GM10248 (cell line): ENCODE data around the gene KIF19.

ENCODE experiments used
- CTCF ChIA-PET: fragments of 300-600 bp; sonication (Branson Sonifier 250); formaldehyde crosslinking; extraction: SDS; loops from one replicate; lab custom pipeline; 2021; ENCODE audit warnings: antibody characterized with exemption; lab: Yijun Ruan, JAX
- POLR2A ChIA-PET: fragments of 350-650 bp; sonication (Branson Sonifier 250); formaldehyde crosslinking; extraction: SDS; loops from one replicate; lab custom pipeline; 2020; ENCODE audit warnings: antibody characterized with exemption; lab: Yijun Ruan, JAX
- DNase-seq: peaks from one replicate; pipeline ENCODE4 v3.0.0; 2012; ENCODE audit errors: extremely low spot score
- TF ChIP-seq, protein P1 (sequence below): IDR thresholded peaks from 2 replicates; pipeline ENCODE4 v1.5.1; 2012; ENCODE audit warnings: mild to moderate bottlenecking, low read depth; ENCODE audit errors: extremely low read depth, missing control alignments, control extremely low read depth

KIF19 gene

DNA sequence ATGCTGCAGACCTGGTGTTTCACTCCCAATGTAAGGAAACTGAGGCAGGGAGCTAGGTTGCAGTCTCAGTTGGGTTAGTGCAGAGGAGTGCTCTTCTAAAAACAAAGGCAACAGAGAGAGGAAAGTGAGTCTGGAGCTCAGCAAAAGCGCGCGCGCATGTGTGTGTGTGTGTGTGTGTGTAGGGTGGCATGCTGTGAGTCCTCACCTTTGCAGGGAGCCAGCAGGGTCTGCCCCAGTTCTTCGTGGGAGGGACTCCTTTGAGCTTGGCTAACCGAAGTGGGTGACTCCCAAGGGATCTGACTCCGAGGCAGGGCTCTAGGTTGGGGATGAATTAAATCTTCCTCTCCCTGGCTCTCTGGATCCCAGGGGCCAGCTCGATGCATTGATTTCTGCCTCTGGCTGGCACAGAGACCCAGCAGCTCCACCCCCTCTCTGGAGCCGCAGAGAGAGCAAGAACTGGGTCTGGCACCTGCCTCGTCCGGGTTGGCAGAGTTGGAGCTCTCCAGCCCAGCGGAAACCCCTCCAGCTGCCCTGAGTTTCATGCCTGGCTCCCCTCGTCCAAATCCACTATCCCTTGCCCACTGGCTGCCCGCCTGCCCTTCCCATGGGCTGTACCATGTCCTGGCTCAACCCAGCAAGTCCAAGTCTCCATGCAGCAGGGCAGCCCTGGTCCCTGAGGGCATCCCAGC lies 36.9 kb downstream of the KIF19 start:
- no peak for DNase-seq
- CTCF ChIA-PET, result interaction anchor here (0.9 to 6.2 kb wide), 18 partner anchors 10 to 933 kb away, joined by 3 to 50 read pairs (median 3); partner anchors contain the start of genes RAB37, RPL38 and TTYH2
- POLR2A ChIA-PET, result no interaction called here
- TF ChIP-seq, protein P1, sequence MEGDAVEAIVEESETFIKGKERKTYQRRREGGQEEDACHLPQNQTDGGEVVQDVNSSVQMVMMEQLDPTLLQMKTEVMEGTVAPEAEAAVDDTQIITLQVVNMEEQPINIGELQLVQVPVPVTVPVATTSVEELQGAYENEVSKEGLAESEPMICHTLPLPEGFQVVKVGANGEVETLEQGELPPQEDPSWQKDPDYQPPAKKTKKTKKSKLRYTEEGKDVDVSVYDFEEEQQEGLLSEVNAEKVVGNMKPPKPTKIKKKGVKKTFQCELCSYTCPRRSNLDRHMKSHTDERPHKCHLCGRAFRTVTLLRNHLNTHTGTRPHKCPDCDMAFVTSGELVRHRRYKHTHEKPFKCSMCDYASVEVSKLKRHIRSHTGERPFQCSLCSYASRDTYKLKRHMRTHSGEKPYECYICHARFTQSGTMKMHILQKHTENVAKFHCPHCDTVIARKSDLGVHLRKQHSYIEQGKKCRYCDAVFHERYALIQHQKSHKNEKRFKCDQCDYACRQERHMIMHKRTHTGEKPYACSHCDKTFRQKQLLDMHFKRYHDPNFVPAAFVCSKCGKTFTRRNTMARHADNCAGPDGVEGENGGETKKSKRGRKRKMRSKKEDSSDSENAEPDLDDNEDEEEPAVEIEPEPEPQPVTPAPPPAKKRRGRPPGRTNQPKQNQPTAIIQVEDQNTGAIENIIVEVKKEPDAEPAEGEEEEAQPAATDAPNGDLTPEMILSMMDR, result no peak

DNA sequence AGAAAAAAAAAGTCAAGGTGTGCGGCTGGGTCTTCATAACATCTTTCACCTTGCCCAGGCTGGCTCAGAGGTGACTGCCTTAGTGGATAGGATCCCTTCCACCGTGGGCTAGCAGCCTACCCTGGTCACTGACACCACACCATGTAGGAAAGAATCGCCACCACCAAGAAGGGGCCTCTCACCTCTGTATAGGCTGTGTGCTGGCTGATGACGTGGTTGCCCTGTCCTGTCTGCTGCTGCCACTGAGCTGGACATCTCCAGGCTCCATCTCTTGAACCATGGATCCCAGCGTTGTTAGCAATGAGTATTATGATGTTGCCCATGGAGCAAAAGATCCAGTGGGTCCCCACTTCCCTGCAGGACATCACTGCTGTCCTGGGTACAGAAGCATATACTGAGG lies 41.2 kb downstream of the KIF19 start, which contains the start of gene GPR142:
Gene GPR142 (plus strand): TSS at position 301 of the 400 bp plus-strand sequence. CDS start 2,035 bp downstream, outside the sequence.
- ChIA-PET CTCF (interaction anchor here (0.7 to 5.6 kb wide), 51 partner anchors 8 to 369 kb away, joined by 3 to 77 read pairs (median 5); partner anchors contain the start of genes CD300A, CD300LB, RAB37 and TTYH2), POLR2A (no interaction called here)
- TF ChIP-seq, protein P1, result no peak
- DNase-seq, result no peak

DNA sequence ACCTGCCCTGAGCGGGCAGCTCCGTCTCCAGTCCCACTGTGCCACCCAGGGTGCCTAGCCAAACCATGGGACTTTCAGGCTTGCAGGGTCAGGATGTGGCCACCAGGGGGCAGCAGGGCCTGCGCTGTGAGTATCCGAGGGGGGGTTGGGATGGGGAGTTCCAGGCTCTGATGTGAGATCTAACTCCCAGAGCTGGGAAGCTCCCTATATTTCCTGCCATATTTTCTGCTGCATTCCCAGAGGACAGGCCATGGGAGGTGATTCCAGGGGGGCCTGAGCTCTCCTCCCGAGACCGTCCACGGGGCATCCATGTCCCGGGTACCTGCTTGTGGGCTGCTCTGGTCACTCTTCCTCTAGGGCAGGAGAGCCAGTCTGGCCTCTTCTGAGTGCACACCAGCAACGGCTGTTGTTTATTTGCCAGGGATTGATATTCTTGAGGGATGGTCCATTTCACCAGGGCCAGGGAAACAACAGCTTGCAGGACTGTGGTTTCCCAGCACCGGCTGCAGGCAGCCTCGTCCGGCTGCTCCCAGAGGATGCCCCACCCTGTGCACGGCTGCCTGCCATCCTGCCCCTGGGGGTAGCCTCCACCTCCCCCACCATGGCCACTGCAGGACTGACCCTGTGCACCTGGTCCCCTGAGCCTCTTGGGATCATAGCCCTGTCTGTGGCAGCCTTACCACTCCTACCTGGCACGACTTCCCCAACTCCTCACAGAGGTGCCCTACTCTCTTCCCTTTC lies 42.5 kb downstream of the KIF19 start:
- ChIA-PET CTCF (interaction anchor here (0.7 to 5.6 kb wide), 71 partner anchors 9 to 401 kb away, joined by 3 to 77 read pairs (median 4); partner anchors contain the start of genes CD300A, CD300LB, RAB37 and TTYH2), POLR2A (no interaction called here)
- TF ChIP-seq, protein P1, result peak; percentile 99
- DNase-seq, result peak; percentile 87

DNA sequence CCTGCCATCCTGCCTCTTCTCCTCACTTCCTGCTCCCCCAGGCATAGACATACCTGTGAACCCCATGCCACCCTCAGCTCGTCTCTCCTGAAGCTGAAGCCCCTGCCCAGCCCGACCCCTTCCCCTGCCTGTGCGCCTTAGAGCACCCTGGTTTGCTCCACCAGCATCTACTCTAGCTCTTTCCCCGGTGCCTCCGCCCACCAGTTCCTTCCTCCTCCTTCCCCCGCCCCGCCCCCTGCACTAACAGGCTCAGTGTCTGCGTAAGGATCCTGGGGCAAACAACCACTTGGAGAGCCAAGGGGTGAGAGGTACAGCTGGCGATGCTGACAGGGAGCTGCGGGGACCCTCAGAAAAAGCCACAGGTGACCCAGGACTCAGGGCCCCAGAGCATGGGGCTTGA lies 43.2 kb downstream of the KIF19 start:
- POLR2A ChIA-PET, result interaction anchor here (0.6 kb wide), 1 partner anchor 12 kb away, joined by 3 read pairs; no protein-coding TSS in a partner anchor

DNA sequence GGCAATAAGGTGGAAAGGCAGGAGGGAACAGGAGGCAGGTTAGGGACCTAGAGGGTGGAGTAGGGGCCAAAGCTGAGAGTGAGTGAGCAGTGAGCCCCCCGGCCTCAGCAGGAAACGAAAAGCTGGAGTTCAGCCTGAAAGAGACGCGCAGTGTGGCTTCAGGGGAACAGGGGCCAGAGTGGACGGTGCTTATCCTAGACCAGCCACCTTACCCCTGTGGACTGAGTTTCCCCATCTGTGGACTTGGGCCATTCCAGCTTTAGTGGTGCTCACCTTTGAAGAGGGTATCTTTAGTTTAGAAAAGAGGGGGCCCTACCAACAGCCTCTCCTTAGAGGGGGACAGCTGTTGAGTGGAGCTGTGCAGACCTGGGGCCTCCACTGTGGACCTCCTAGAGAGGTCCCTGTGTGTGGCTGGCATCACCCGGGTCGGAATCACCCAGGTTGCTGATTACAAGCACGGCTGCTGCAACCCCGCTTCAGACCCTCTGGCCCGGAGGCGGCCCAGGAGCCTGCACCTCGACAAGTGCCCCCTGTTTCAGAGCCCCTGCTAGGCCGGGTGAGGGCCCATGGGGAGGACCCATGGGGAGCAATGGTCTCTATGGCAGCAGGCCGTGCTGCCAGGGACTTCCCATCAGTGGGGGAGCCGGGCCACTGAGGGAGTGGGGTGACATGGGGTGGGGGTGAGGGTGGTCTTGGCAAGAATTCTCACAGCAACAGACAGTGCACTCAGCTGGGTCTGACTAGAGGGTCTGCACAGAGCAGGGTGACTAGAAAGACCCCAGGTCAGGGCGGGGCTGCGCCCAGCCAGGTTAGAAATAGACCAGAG lies 43.9 kb downstream of the KIF19 start:
- DNase-seq, result no peak
- TF ChIP-seq, protein P1, result no peak
- ChIA-PET CTCF (interaction anchor here (0.6 to 5.6 kb wide), 21 partner anchors 9 to 255 kb away, joined by 3 to 77 read pairs (median 5); partner anchors contain the start of gene CD300LB), POLR2A (interaction anchor here (0.6 kb wide), 1 partner anchor 12 kb away, joined by 3 read pairs; no protein-coding TSS in a partner anchor)

More for the DNA sequence above, 43.2 kb downstream of the KIF19 start:
- peak; percentile 65 for DNase-seq
- CTCF ChIA-PET, result interaction anchor here (0.7 to 5.6 kb wide), 31 partner anchors 8 to 372 kb away, joined by 3 to 77 read pairs (median 7); partner anchors contain the start of gene CD300LB
- TF ChIP-seq, protein P1, result no peak
